Left cardiac atrium (tissue), 4 donors: ENCODE data around the gene PAGE2. TPM values are rescaled to one million over a fixed set of nuclear protein-coding genes. Genes with fewer than 3 reads are reported as not detected.
"Not testable (repeated sequence)": the region's sequence is repeated elsewhere in the genome, so short reads cannot be mapped to it uniquely, and the experiment has no call there.

Experiments used
- ATAC-seq, 2 donors: fragments of 200-7000 bp; cut with Tn5 transposase; one replicate each; pipeline ENCODE4 v1.9.1; 2020; ENCODE audit warnings: mild to moderate bottlenecking in 2 of 2, moderate library complexity in 2 of 2
- DNase-seq: peaks from one replicate; pipeline ENCODE4 v3.0.0-alpha.2; 2020
- intact Hi-C, 2 donors: fragments of 100-400 bp; cut with DNase I; formaldehyde crosslinking; loops; one replicate each; pipeline versions ENCODE4 v1.14.1 to v1.15.1; 2022 to 2023
- total RNA-seq, 2 donors: library from RNA; stranded (reverse); fragmentation: NEBNext Ultra II Directional; extraction: Animal tissue kit (Norgen Biotek cat#: 25700); gene quantifications; one replicate each; pipeline ENCODE4 v1.2.1, GENCODE V29; 2021
- donor health status: DM: no; HTN: yes; CAD: no.
- donor health status: DM: no; HTN: yes; CAD: no; lungs with severe emphysema.
- donor health status: DM: yes; HTN: yes; CAD: no.
- donor health status: Dilated cardiomyopathy.

The PAGE2 gene
- total RNA-seq, 2 donors from 2014 or later = not detected

- ATAC-seq (no peak), DNase-seq (no peak)
- intact Hi-C loops = no loop called here
These were observed 30.9 kb downstream of the PAGE2 start for GRCh38 chrX:55119712-55120111.

- DNase-seq (no peak), ATAC-seq (no peak)
- intact Hi-C loops = no loop called here
These were observed 32.0 kb downstream of the PAGE2 start for GRCh38 chrX:55120761-55121358.

- no peak for ATAC-seq
- intact Hi-C loops = no loop called here
- DNase-seq = no peak
These were observed 35.1 kb downstream of the PAGE2 start for GRCh38 chrX:55123900-55124299.

DNA sequence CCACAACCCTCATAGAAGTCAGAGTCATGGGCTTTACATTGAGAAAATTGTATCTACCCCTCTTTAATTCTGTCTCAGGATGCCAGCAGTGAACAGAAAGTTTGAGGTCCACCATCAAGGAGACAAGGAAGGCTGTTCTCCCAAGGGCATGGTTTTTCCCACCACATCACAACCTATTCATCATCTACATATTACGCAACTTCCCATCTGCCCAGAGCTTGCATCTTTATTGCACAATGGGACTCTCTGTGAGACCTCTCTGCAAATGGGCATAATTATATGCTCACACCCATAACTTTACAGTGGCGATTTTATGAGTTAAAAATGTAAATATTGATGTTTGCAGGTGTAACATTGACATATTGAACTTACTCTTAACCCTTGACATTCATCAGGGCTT, 38.9 kb downstream of the PAGE2 start:
- intact Hi-C loops = no loop called here
- ATAC-seq = no peak
- no peak for DNase-seq

- no peak for DNase-seq
- intact Hi-C loops = no loop called here
- ATAC-seq = no peak
These were observed 40.5 kb downstream of the PAGE2 start for GRCh38 chrX:55129361-55129760.

GRCh38 chrX:55130481-55130880, 41.7 kb downstream of the PAGE2 start:
- intact Hi-C loops = loop anchor here in 1 of 2 donors (10.0 kb wide), 1 partner anchor 594 kb away; no protein-coding TSS in a partner anchor
- DNase-seq (no peak), ATAC-seq (no peak)

GRCh38 chrX:55132416-55132815, 43.6 kb downstream of the PAGE2 start:
- no peak for DNase-seq
- no peak for ATAC-seq
- intact Hi-C loops = loop anchor here in 1 of 2 donors (10.0 kb wide), 1 partner anchor 592 kb away; no protein-coding TSS in a partner anchor

DNA sequence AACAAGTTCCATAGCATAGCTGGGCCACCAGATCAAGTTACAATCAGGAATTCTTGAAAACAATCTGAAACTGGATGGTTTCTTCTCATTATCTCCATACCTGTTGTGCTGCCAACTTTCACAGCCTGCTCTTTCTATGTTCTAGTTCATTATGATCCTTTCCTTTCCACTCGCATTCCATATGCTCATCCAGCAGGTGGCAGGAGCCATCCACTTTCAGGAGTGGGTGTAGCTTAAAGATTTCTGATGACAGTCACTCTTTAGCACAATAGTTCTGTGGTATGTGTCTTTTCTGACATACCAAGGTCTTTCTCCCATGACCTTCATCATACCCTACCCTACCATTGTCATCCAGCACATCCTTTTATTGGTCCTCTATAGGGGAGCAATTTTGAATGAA, 46.4 kb downstream of the PAGE2 start:
- DNase-seq = peak; percentile 33
- peak; percentile 64 to 74 for ATAC-seq
- intact Hi-C loops = loop anchor here in 1 of 2 donors (10.0 kb wide), 1 partner anchor 590 kb away; no protein-coding TSS in a partner anchor

GRCh38 chrX:55140800-55141199, 52.0 kb downstream of the PAGE2 start:
- DNase-seq, intact Hi-C loops, ATAC-seq: not testable (repeated sequence)

Other genes with a start within 250 kb of the PAGE2 start
- 1 to 10 TPM; 3.7 to 4.9 TPM for gene TRO, start 168.2 kb upstream of the PAGE2 start, total RNA-seq
- gene PFKFB1, start 94.8 kb upstream of the PAGE2 start, total RNA-seq = 1 to 10 TPM in 1 of 2 donors, under 1 TPM in 1; 0.71 to 2.5 TPM
- gene APEX2, start 88.7 kb upstream of the PAGE2 start, total RNA-seq = 1 to 10 TPM; 8.9 to 9.1 TPM
- gene ALAS2, start 58.0 kb upstream of the PAGE2 start, total RNA-seq = 1 to 10 TPM in 1 of 2 donors, under 1 TPM in 1; 0.53 to 1.1 TPM
- gene PAGE2B, start 14.0 kb upstream of the PAGE2 start, total RNA-seq = not detected
- not detected for gene PAGE5, start 131.3 kb downstream of the PAGE2 start, total RNA-seq
- gene PAGE3, start 175.9 kb downstream of the PAGE2 start, total RNA-seq = not detected